K562 (cell line): Measurements from ENCODE around the gene COL28A1. TPM values are rescaled to one million over a fixed set of nuclear protein-coding genes. Genes with fewer than 3 reads are reported as not detected.

ENCODE experiments used
- ATAC-seq: fragments of 200-7000 bp; cut with Tn5 transposase; 3 replicates; pipeline ENCODE4 v1.9.1; 2020; ENCODE audit warnings: moderate library complexity
- BruUV-seq: library from RNA; stranded (reverse); fragments of 400-500 nt; replicated peaks from 2 replicates; lab custom pipeline; 2021; lab: Mats Ljungman, UMichigan
- CTCF ChIA-PET: fragments of 300-600 bp; formaldehyde crosslinking; extraction: SDS; loops from one replicate; lab custom pipeline; 2021; ENCODE audit warnings: low intra/inter-chr PET ratio; lab: Yijun Ruan, JAX
- POLR2A ChIA-PET: fragments of 300-600, 350-650 bp; sonication (Branson Sonifier 250); formaldehyde crosslinking; extraction: SDS; loops from one replicate; lab custom pipeline; 2021; ENCODE audit warnings: antibody characterized with exemption, inconsistent platforms; lab: Yijun Ruan, JAX
- DNase-seq, 4 experiments: peaks; one replicate each; pipeline versions ENCODE4 v3.0.0 to v3.0.0-alpha.2; 2011 to 2018; ENCODE audit warnings: low spot score in 3 of 4, mixed read lengths in 3 of 4; ENCODE audit errors: extremely low read depth in 1 of 4
- FAIRE-seq: peaks from 2 replicates; lab custom pipeline; 2011; peaks lifted over from hg19 to GRCh38; lab: Jason Lieb, UNC
- H2AFZ ChIP-seq: 2 replicates; pipeline ENCODE4 v1.6.0; 2011; ENCODE audit warnings: low read depth, low read length, control low read depth, inconsistent platforms
- H3K27ac ChIP-seq: fragments of 200-600 bp; 3 replicates; pipeline ENCODE4 v1.8.0; 2011; ENCODE audit warnings: low read depth, mild to moderate bottlenecking, control low read depth, inconsistent platforms, low read length, moderate library complexity, mixed read lengths; ENCODE audit errors: extremely low read depth
- H3K27me3 ChIP-seq, 2 experiments: fragments of 300-600 bp in 1 of 2; 2 replicates in 1 of 2; 3 replicates in 1 of 2; pipeline versions ENCODE4 v1.6.0 to v1.8.0; 2011; ENCODE audit warnings: inconsistent platforms in 2 of 2, low read length in 2 of 2, mild to moderate bottlenecking in 1 of 2, mixed read lengths in 1 of 2, moderate library complexity in 1 of 2; ENCODE audit not compliant: control insufficient read depth in 2 of 2, insufficient read depth in 2 of 2
- H3K36me3 ChIP-seq: fragments of 300-600 bp; 3 replicates; pipeline ENCODE4 v1.8.0; 2011; ENCODE audit warnings: mild to moderate bottlenecking, low read length, inconsistent platforms; ENCODE audit not compliant: control insufficient read depth, insufficient read depth
- H3K4me1 ChIP-seq, 2 experiments: fragments of 200-600 bp in 1 of 2; replicated peaks in 1 of 2; 2 replicates in 1 of 2; 3 replicates in 1 of 2; pipeline versions ENCODE4 v1.5.1 to v1.8.0; 2011; ENCODE audit warnings: inconsistent platforms in 2 of 2, low read length in 2 of 2, mild to moderate bottlenecking in 1 of 2, mixed read lengths in 1 of 2, moderate library complexity in 1 of 2; ENCODE audit not compliant: control insufficient read depth in 2 of 2, insufficient read depth in 2 of 2
- H3K4me2 ChIP-seq: 2 replicates; pipeline ENCODE4 v1.6.1; 2011; ENCODE audit warnings: low read length, control low read depth, inconsistent platforms, mixed read lengths; ENCODE audit not compliant: insufficient read depth
- H3K4me3 ChIP-seq: fragments of 200-600 bp; sonication (generic), shearing (Covaris generic); 2 replicates; pipeline ENCODE4 v1.5.1; 2016; ENCODE audit warnings: control low read depth, inconsistent platforms
- H3K79me2 ChIP-seq: fragments of 200-600 bp; 3 replicates; pipeline ENCODE4 v1.8.0; 2011; ENCODE audit warnings: low read length, inconsistent platforms; ENCODE audit not compliant: control insufficient read depth, insufficient read depth
- H3K9ac ChIP-seq, 2 experiments: 2 replicates each; pipeline versions ENCODE4 v1.6.0 to v1.6.1; 2011; ENCODE audit warnings: low read depth in 2 of 2, low read length in 2 of 2, control low read depth in 1 of 2, inconsistent platforms in 1 of 2, mild to moderate bottlenecking in 1 of 2, mixed read lengths in 1 of 2; ENCODE audit not compliant: insufficient read depth in 1 of 2
- H3K9me1 ChIP-seq: one replicate; pipeline ENCODE4 v1.6.0; 2011; ENCODE audit warnings: inconsistent platforms, mild to moderate bottlenecking, low read length, moderate library complexity; ENCODE audit not compliant: control insufficient read depth, insufficient read depth
- H3K9me3 ChIP-seq: replicated peaks from 2 replicates; pipeline ENCODE4 v1.5.1; 2011; ENCODE audit warnings: low read depth, low read length, inconsistent platforms; ENCODE audit not compliant: control insufficient read depth, insufficient read depth
- H4K20me1 ChIP-seq: replicated peaks from 2 replicates; pipeline ENCODE4 v1.6.1; 2011; ENCODE audit warnings: low read length, inconsistent platforms, mixed read lengths; ENCODE audit not compliant: control insufficient read depth, insufficient read depth
- CC2D1A ChIP-seq: fragments of 450-650 bp; IDR thresholded peaks from 2 replicates; pipeline ENCODE4 v1.6.1; 2017; ENCODE audit warnings: mild to moderate bottlenecking
- E2F8 ChIP-seq: fragments of 450-650 bp; IDR thresholded peaks from 2 replicates; pipeline ENCODE4 v1.7.1; 2018; ENCODE audit warnings: mild to moderate bottlenecking, low read depth; ENCODE audit not compliant: partially characterized antibody
- FOXP4 ChIP-seq: sonication (generic); formaldehyde crosslinking; IDR thresholded peaks from 2 replicates; pipeline ENCODE4 v1.8.0; 2022; ENCODE audit warnings: mild to moderate bottlenecking, missing genetic modification reagents, borderline replicate concordance
- MYBL2 ChIP-seq, 2 experiments: fragments of 450-650 bp in 1 of 2; sonication (generic) in 1 of 2; formaldehyde crosslinking in 1 of 2; IDR thresholded peaks; 2 replicates each; pipeline versions ENCODE4 v1.6.1 to v1.8.1; 2017 to 2022; ENCODE audit warnings: borderline replicate concordance in 1 of 2, inconsistent platforms in 1 of 2, low read depth in 1 of 2, mild to moderate bottlenecking in 1 of 2, missing genetic modification reagents in 1 of 2, moderate library complexity in 1 of 2
- PHTF2 ChIP-seq: fragments of 250-450 bp; sonication (Bioruptor Pico); IDR thresholded peaks from 2 replicates; pipeline ENCODE4 v1.5.0; 2021; ENCODE audit warnings: mild to moderate bottlenecking
- POLR2B ChIP-seq: fragments of 450-650 bp; IDR thresholded peaks from 2 replicates; pipeline ENCODE4 v1.6.1; 2018; ENCODE audit warnings: low read depth; ENCODE audit not compliant: partially characterized antibody
- RERE ChIP-seq: sonication (generic); formaldehyde crosslinking; IDR thresholded peaks from 2 replicates; pipeline ENCODE4 v1.8.0; 2023; ENCODE audit warnings: missing genetic modification reagents, mild to moderate bottlenecking, borderline replicate concordance
- ZNF280A ChIP-seq: fragments of 450-650 bp; IDR thresholded peaks from 2 replicates; pipeline ENCODE4 v1.6.1; 2018; ENCODE audit warnings: mild to moderate bottlenecking, low read depth; ENCODE audit not compliant: partially characterized antibody
- ZNF586 ChIP-seq: fragments of 450-650 bp; formaldehyde crosslinking; conservative IDR thresholded peaks from 2 replicates; pipeline ENCODE4 v1.4.0; 2020; ENCODE audit warnings: mild to moderate bottlenecking, moderate library complexity
- WGBS: fragments of 100-300 bp; shearing (Covaris generic); methylation state at CpG from one replicate; pipeline ENCODE4 v1.1.6; 2016; ENCODE audit warnings: low coverage, mixed read lengths; ENCODE audit not compliant: insufficient coverage; ENCODE audit errors: missing lambda C conversion rate; 5-methylcytosine and 5-hydroxymethylcytosine counted together
- in situ Hi-C: fragments of 300-500 bp; cut with MboI; formaldehyde crosslinking; loops from 4 replicates; pipeline ENCODE4 v1.15.0; 2018; ENCODE audit warnings: inconsistent platforms, mixed read lengths
- intact Hi-C: fragments of 100-400 bp; cut with micrococcal nuclease; formaldehyde crosslinking; loops from 2 replicates; pipeline ENCODE4 v1.14.2; 2022
- polyA plus RNA-seq, 8 experiments: library from polyadenylated mRNA; depleted of rRNA in 4 of 8; stranded (reverse) in 5 of 8; unstranded in 3 of 8; fragments of >200 nt; fragmentation: Nextera tagmentation in 2 of 8; fragmentation: Illumina TruSeq in 1 of 8; extraction: Ambion mirVana in 2 of 8; extraction: Trizol in 1 of 8; gene quantifications; 2 replicates each; pipeline versions ENCODE4 v1.2.1 to v1.2.3, GENCODE V29; 2011 to 2014; ENCODE audit warnings: inconsistent platforms in 1 of 8, missing spikeins in 1 of 8
- total RNA-seq, 7 experiments: library from RNA; depleted of rRNA in 6 of 7; stranded (reverse); fragments of >200 nt in 6 of 7; fragmentation: Illumina TruSeq in 2 of 7; extraction: Trizol in 2 of 7; gene quantifications; 2 replicates each; pipeline versions ENCODE4 v1.2.1 to v1.2.3, GENCODE V29; 2011 to 2021; ENCODE audit warnings: low replicate concordance in 1 of 7

The COL28A1 gene
- total and polyA plus RNA-seq, 9 of the 15 experiments (the other 6 are each of a cell fraction or from before 2014, with no cell fraction given) = 0.03 to 0.13 (median 0.05) TPM; not detected in 3

GRCh38 chr7:7443806-7444350 is 91.8 kb downstream of the COL28A1 start:
- Histone ChIP-seq H3K27ac (no peak overlapping the region), H3K9me1 (no peaks in the 10 kb centered on the region), H4K20me1 (no peaks in the 10 kb centered on the region), H3K9ac (no peak overlapping the region), H3K4me2 (no peak overlapping the region), H3K9me3 (peaks cover 5% of the 10 kb centered on the region; the same call in 1 of the 2 replicates), H3K79me2 (no peaks in the 10 kb centered on the region), H3K27me3 (peaks cover 2 to 3% of the 10 kb centered on the region in 2 experiments; a peak in 3 of 5 replicates), H2AFZ (no peak overlapping the region), H3K36me3 (no peaks in the 10 kb centered on the region), H3K4me1 (no peaks in the 10 kb centered on the region), H3K4me3 (no peak overlapping the region)
- ChIA-PET POLR2A (no interaction called here), CTCF (no interaction called here)
- DNase-seq (no peak), ATAC-seq (no peak), FAIRE-seq (no peak)
- in situ Hi-C loops = no loop called here
- intact Hi-C loops = no loop called here
- WGBS = 7% methylated on average over 3 of the region's 3 CpGs
- no TSS peak for BruUV-seq
- TF ChIP-seq CC2D1A (no peak), E2F8 (no peak), FOXP4 (no peak), POLR2B (no peak), PHTF2 (no peak), ZNF280A (no peak), ZNF586 (CRISPR knock-in tag) (no peak), MYBL2 (IDR thresholded peaks at IDR 0.05; ENCODE audit: low read depth) (no peak), MYBL2 (CRISPR knock-in tag; IDR thresholded peaks at IDR 0.05; ENCODE audit: borderline replicate concordance) (no peak), RERE (CRISPR knock-in tag) (no peak)
